Effector CD4-positive, alpha-beta T cell (primary cell): ENCODE data around the gene COL6A3.

Experiments used
- DNase-seq: peaks from one replicate; pipeline ENCODE4 v3.0.0-alpha.2; 2020

The COL6A3 gene

GRCh38 chr2:237344942-237345341 lies 69.0 kb downstream of the COL6A3 start:
- DNase-seq = no peak

DNA sequence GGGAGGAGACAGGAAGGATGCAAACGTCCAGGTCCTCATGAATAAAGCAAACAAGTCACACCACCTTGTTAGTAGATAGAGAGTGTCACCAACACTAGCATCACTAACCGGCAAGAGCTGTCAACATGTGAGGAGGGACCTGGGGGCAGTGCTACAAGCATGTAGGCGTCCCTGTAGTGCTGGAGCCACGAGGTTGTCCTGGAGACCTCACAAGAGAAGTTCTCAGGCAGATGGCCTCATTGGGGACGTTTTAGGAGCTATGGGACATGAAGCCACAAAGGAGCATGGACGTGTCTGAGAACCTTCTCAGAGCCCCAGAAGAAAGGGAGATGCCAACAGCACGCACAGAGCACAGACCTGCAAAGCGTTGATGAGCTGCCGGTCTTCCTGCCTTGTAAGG lies 70.0 kb downstream of the COL6A3 start:
- no peak for DNase-seq

DNA sequence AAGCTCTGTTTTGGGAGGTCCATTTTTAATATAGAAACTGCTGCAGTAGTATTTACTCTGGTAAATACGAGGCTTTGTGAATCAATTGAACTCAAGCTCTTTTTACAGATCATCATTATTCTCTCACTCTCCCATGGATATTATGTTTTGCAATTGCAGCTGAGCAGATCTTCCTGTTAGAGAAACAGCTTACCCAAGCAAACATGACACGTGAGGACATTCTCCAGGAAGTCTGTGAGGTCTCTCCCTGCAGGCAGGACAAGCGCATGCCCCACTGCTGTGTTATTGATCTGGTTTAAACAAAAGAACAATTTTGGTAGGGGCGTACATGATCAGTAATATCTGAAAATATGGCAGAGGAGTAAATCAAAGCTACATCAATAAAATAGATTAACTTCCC lies 72.1 kb downstream of the COL6A3 start:
- no peak for DNase-seq

GRCh38 chr2:237337586-237337985 lies 76.4 kb downstream of the COL6A3 start:
- no peak for DNase-seq

DNA sequence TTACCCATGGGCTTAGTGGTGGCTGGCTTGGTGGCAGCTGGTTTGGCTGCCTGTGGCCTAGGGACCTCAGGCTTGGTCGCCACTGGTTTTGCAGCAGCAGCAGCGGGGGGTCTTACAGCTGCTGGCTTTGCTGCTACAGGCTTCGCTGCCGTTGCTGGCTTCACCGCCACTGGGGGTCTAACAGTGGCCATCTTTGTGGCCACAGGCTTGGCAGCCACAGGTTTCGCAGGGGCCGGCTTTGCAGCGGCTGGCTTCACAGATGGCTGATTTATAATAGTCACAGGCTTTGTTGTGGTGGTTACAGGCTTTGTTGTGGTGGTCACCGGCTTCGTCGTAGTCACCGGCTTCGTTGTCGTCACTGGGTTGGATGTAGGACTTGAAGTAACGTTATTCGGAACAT lies 77.8 kb downstream of the COL6A3 start:
- DNase-seq = no peak

DNA sequence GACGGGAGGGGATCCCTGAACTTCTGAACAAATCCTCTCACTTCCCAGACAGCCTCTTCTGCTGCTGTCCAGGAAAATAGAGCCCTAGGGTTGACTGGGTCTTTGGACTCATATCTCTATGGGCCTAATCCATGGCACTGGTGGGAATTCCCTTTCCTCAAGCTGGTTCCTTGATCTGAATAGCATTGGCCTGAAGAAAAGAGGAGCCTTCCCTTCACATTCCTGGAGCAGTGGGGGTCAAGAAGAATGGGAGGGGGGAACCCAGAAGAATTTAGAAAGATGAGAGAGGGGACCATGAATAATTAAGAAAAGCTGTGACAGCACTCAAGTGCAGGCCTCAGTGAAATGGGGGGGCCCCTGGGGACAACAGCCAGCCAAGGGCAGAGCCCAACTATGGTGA lies 80.2 kb downstream of the COL6A3 start:
- no peak for DNase-seq

GRCh38 chr2:237330541-237330940 lies 83.4 kb downstream of the COL6A3 start:
- no peak for DNase-seq

GRCh38 chr2:237327175-237327950 lies 86.6 kb downstream of the COL6A3 start:
- no peak for DNase-seq

- DNase-seq = no peak
Measured at GRCh38 chr2:237326266-237327171, 87.4 kb downstream of the COL6A3 start.

DNA sequence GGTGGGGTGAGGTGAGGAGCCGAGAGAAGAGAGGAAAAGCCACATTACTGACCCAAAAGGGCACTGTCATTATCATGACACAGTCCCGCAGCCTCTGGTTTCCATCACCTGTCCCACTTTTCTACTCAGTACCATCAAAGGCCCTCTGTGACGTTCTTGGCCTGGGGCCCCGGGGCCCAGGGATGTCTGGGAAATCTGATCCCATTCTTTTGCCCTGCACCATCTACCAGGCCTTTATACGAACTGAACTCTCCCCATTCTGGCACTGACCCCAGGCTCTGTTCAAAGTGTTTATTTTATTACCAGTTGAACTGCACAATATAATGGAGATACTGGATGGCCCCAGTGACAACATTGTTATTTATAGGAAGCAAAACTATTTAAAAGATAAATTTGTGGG lies 89.1 kb downstream of the COL6A3 start:
- DNase-seq = no peak

DNA sequence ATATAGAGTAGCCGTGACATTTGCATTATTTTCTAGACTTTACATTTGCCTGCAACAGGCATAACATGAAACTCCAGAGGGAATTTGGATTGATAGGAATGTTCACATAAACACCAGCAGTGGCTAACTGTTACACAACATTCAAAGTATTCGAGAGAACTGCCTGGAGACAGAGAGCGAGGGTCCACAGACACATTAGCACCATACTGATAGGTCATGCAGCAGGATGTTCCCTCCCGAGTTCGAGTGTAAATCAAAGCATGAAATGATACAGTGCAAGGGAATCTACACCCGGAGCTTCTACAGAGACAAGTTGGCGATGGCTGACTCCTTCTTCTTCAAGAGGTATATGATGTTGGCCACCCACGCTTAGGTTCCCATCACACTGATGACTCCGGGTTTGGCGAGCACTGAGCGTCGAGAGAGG lies 89.5 kb downstream of the COL6A3 start:
- no peak for DNase-seq

GRCh38 chr2:237323656-237324055 lies 90.3 kb downstream of the COL6A3 start:
- DNase-seq = no peak

- DNase-seq = no peak
Measured at GRCh38 chr2:237322564-237322963, 91.4 kb downstream of the COL6A3 start.

- no peak for DNase-seq
Measured at GRCh38 chr2:237321746-237322145, 92.2 kb downstream of the COL6A3 start.

DNA sequence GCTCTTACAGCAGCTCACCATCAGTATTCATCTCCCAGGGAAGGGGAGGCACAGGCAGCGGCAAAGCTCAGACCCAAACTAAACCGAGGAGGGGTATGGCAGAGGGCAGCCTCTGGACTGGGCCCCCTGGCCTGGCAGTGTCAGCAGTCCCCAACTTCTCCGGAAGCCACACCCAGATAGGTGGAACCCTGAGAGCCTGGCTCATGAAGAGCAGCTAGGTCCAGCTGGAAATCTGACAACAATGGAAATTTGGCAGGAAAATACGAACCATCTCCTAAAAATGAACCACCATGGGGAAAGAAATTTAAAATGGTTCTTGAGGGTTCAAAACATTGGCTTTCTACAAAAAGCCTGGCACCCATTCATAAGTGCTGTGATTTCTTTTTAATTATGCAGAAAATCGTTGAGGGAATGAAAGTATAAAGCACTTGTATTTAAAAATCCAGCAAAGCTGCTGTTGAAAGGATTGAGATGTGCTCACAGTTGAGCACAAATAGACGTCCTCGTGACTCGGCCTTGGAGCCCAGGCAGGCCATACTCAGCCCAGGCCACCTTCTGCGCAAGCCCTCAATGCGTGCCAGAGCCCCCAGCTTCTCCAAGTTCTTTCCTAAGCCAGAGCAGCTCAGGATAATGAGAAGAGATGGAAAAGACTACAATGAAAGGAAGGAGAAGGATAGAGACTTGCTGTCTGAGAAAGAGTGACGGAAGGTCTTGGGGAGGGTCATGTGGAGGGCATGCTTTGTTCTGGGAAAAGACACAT lies 93.0 kb downstream of the COL6A3 start:
- DNase-seq = no peak

- no peak for DNase-seq
Measured at GRCh38 chr2:237319887-237320286, 94.1 kb downstream of the COL6A3 start.

DNA sequence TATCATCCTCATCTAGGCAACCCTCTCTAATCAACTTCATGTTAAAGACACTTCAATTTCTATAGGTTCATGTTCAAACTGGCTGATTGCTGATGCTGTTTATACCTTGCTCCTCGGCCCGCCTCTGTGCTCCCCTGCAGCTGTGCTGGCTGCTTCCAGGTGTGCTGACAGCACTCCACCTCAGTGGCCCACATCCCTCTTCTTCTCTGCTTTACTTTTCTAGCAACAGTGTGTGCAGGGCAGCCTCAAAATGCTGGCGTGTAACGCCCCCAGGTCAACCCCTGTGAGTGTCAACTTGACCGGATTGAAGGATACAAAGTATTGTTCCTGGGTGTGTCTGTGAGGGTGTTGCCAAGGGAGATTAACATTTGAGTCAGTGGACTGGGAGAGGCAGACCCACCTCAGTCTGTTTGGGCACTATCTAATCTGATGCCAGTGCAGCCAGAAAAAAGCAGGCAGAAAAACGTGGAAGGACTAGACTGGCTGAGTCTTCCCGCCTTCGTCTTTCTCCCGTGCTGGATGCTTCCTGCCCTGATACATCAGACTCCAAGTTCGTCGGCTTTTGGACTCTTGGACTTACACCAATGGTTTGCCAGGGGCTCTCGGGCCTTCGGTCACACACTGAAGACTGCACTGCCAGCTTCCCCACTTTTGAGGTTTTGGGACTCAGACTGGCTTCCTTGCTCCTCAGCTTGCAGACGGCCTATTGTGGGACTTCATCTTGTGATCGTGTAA lies 94.7 kb downstream of the COL6A3 start:
- no peak for DNase-seq

DNA sequence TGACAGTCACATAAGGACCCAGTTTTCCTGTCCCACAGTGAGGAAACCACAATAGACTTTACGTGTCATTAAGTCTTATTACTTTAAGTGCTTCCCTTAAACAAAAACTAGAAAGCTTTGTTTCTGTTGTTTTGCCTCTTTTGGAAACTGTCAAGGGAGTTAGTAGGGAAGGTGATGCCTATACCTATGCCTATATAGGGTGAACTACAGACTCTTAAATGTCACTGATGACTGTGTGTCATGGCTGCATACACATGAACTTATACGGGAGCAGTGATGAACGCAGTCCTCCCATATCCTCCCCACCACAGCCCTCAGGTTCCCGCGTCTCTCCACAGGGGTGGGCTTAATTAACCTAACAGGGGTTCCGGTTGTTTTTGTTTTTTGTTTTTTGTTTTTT lies 97.6 kb downstream of the COL6A3 start:
- DNase-seq = no peak

DNA sequence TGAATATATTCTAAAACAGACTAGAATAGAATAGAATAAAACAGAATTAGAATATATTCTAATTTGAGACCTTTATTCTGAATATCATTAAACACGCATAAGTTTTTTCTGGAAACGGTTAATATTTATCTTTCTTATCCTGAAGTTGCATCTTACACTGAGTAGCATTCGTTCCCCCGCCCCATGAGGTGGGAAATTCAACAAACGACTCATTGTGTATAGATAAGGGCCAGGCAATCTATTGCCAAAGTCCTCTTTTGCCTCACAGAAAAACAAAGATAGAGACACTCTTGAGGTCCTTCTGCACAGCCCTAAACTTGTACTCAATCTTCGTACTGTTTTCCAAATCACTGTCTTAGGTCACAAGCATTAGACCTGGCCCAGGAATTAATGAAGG lies 98.1 kb downstream of the COL6A3 start:
- no peak for DNase-seq

GRCh38 chr2:237315170-237315828 lies 98.7 kb downstream of the COL6A3 start:
- DNase-seq = no peak

DNA sequence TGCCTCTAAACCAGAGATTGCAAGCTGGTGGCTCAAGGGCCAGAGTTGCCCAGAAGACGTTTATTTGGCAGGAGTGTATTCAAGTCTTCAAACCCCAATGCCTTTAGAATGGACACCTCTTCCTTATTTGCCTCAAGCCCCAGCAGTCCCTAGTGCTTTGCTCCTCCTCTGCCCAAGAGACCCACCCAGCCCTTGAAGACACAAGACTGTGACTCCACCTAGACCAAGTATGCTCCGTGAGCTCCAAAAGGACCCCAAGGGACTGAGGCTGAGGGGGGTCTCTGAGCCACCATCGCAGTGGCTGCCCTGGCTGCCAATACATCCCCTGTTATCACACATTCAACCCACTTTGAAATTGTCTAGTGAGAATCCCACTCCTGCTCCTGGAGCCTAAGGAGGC lies 99.3 kb downstream of the COL6A3 start:
- DNase-seq = no peak

DNA sequence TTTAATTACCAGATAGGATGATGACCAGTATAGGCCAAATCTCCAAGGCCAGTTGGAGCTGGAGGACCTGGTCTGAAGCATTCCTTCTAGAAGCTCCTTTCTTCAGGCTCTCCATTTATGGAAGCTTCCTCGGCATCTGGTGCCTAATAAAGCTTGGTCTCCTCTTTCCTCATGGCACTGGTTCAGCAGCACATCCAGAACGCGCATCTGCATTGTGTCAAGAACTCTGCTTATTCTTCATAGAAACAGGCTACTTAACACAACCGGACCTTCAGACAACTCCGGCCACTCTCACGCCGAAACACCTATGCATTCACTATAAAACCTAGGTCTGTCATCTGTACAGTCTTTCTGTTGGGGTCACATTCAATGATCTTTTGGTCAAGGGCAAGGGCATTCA lies 99.8 kb downstream of the COL6A3 start:
- DNase-seq = no peak
